Thyroid gland (tissue), 4 donors: ENCODE data around the gene PLXNB1. TPM values are rescaled to one million over a fixed set of nuclear protein-coding genes. Genes with fewer than 3 reads are reported as not detected.

Source experiments
- DNase-seq, 2 donors: peaks; one replicate each; pipeline ENCODE4 v3.0.0-alpha.2; 2019
- H3K27ac ChIP-seq, 3 donors: fragments of 200-600 bp; sonication (generic); 1 replicate in 2 of 3; 2 replicates in 1 of 3; pipeline ENCODE4 v1.5.1; 2016 to 2019; ENCODE audit warnings: mild to moderate bottlenecking in 1 of 3, moderate library complexity in 1 of 3
- H3K27me3 ChIP-seq: fragments of 200-600 bp; sonication (generic); one replicate; pipeline ENCODE4 v1.5.1; 2019
- H3K36me3 ChIP-seq, 2 donors: fragments of 200-600 bp; sonication (generic); one replicate each; pipeline ENCODE4 v1.5.1; 2016 to 2019
- H3K4me1 ChIP-seq, 2 donors: fragments of 200-600 bp; sonication (generic); one replicate each; pipeline ENCODE4 v1.5.1; 2017 to 2019
- H3K4me3 ChIP-seq, 3 donors: fragments of 200-600 bp; sonication (generic); replicated peaks in 1 of 3; 1 replicate in 2 of 3; 2 replicates in 1 of 3; pipeline ENCODE4 v1.5.1; 2016; ENCODE audit warnings: mild to moderate bottlenecking in 1 of 3
- H3K9me3 ChIP-seq: fragments of 200-600 bp; sonication (generic); one replicate; pipeline ENCODE4 v1.5.1; 2017
- CTCF ChIP-seq, 6 experiments: fragments of 200-600 bp in 3 of 6; fragments of 450-650 bp in 3 of 6; sonication (generic) in 3 of 6; IDR thresholded peaks; one replicate each; pipeline ENCODE4 v1.5.1; 2016 to 2019; ENCODE audit warnings: antibody characterized with exemption in 6 of 6, mild to moderate bottlenecking in 2 of 6, inconsistent platforms in 1 of 6, moderate library complexity in 1 of 6
- POLR2A ChIP-seq, 2 donors: fragments of 450-650 bp; IDR thresholded peaks; one replicate each; pipeline ENCODE4 v1.6.1; 2017; ENCODE audit warnings: antibody characterized with exemption in 2 of 2, mild to moderate bottlenecking in 2 of 2, moderate library complexity in 1 of 2
- WGBS, 2 donors: methylation state at CpG; one replicate each; pipeline ENCODE4 v1.1.5; 2017; 5-methylcytosine and 5-hydroxymethylcytosine counted together
- intact Hi-C: fragments of 100-400 bp; cut with DNase I; formaldehyde crosslinking; loops from one replicate; pipeline ENCODE4 v1.15.1; 2023
- total RNA-seq, 4 donors: library from RNA; depleted of rRNA; stranded (reverse); fragments of >200 nt; gene quantifications; one replicate each; pipeline ENCODE4 v1.2.3, GENCODE V29; 2016

Gene PLXNB1
- total RNA-seq, 4 donors from 2014 or later = 126 to 216 (median 138) TPM

GRCh38 chr3:48370333-48370713, 59.6 kb downstream of the PLXNB1 start:
- no peaks in the 10 kb centered on the region for H3K36me3 ChIP-seq
- intact Hi-C loops = no loop called here
- 84 to 87% methylated on average over 7 of the region's 7 CpGs for WGBS, 2 donors
- H3K4me1 ChIP-seq = peaks cover 12 to 21% of the 10 kb centered on the region in 2 donors
- no peak for DNase-seq
- no peaks in the 10 kb centered on the region for H3K9me3 ChIP-seq
- H3K27ac ChIP-seq = peak overlapping the region; percentile 38 to 62 (median 48)
- H3K27me3 ChIP-seq = no peaks in the 10 kb centered on the region
- TF ChIP-seq CTCF (IDR thresholded peaks at IDR 0.05) (no peak), POLR2A (IDR thresholded peaks at IDR 0.05) (no peak)
- no peak overlapping the region for H3K4me3 ChIP-seq

GRCh38 chr3:48369693-48370332, 60.1 kb downstream of the PLXNB1 start:
- WGBS, 2 donors = 51 to 66% methylated on average over 7 of the region's 7 CpGs
- peak overlapping the region; percentile 38 to 62 (median 48) for H3K27ac ChIP-seq
- intact Hi-C loops = no loop called here

GRCh38 chr3:48367201-48367600, 62.7 kb downstream of the PLXNB1 start:
- Histone ChIP-seq H3K4me3 (no peak overlapping the region), H3K9me3 (no peaks in the 10 kb centered on the region), H3K27ac (no peak overlapping the region), H3K4me1 (peaks cover 12 to 21% of the 10 kb centered on the region in 2 donors), H3K36me3 (no peaks in the 10 kb centered on the region), H3K27me3 (no peaks in the 10 kb centered on the region)
- intact Hi-C loops = no loop called here
- DNase-seq = peak; percentile 80 to 81
- TF ChIP-seq CTCF (IDR thresholded peaks at IDR 0.05) (no peak), POLR2A (IDR thresholded peaks at IDR 0.05) (no peak)

More at GRCh38 chr3:48369693-48370332, 60.1 kb downstream of the PLXNB1 start:
- peak; percentile 64 to 68 for DNase-seq
- H3K36me3 ChIP-seq = no peaks in the 10 kb centered on the region
- peaks cover 12 to 21% of the 10 kb centered on the region in 2 donors for H3K4me1 ChIP-seq
- H3K27me3 ChIP-seq = no peaks in the 10 kb centered on the region
- H3K9me3 ChIP-seq = no peaks in the 10 kb centered on the region
- TF ChIP-seq POLR2A (IDR thresholded peaks at IDR 0.05) (no peak), CTCF (IDR thresholded peaks at IDR 0.05) (no peak)
- no peak overlapping the region for H3K4me3 ChIP-seq

DNA sequence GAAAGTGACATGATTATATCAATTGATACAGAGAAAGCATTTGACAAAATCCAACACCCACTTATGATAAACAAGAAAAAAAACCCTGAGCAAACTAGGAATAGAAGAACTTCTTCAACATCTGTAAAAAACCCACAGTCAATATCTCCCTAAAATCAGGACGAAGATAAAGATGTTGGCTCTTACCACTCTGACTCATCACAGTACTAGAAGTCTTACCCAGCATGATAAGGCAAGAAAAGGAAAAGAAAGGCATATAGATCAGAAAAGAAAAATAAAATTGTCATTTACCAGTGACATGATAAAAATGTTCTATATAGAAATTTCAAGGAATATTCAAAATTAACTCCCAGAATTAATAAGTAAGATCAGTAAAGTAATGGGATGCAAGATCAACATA, 65.0 kb downstream of the PLXNB1 start:
- WGBS, 2 donors = 68 to 79% methylated on average over 1 of the region's 1 CpG
- TF ChIP-seq POLR2A (IDR thresholded peaks at IDR 0.05) (no peak), CTCF (IDR thresholded peaks at IDR 0.05) (no peak)
- intact Hi-C loops = no loop called here

GRCh38 chr3:48361928-48362327, 68.0 kb downstream of the PLXNB1 start:
- Histone ChIP-seq H3K9me3 (no peaks in the 10 kb centered on the region), H3K27me3 (no peaks in the 10 kb centered on the region), H3K27ac (no peak overlapping the region), H3K4me3 (no peak overlapping the region), H3K4me1 (no peaks in the 10 kb centered on the region), H3K36me3 (no peaks in the 10 kb centered on the region)
- DNase-seq = no peak
- no peak for TF ChIP-seq CTCF (IDR thresholded peaks at IDR 0.05)
- TF ChIP-seq POLR2A (IDR thresholded peaks at IDR 0.05) = no peak
- intact Hi-C loops = no loop called here

More for the DNA sequence above, 65.0 kb downstream of the PLXNB1 start:
- Histone ChIP-seq H3K36me3 (no peaks in the 10 kb centered on the region), H3K9me3 (no peaks in the 10 kb centered on the region), H3K4me1 (peaks cover 11 to 18% of the 10 kb centered on the region in 2 donors), H3K4me3 (no peak overlapping the region), H3K27ac (no peak overlapping the region), H3K27me3 (no peaks in the 10 kb centered on the region)
- DNase-seq = no peak
